ENCODE measurements around the gene SP100. TPM values are rescaled to one million over a fixed set of nuclear protein-coding genes. Genes with fewer than 3 reads are reported as not detected.

SP100 gene
- polyA plus RNA-seq, 1 donor from 2014 or later = 288 TPM

Other genes starting within 250 kb of the SP100 start
- 273 TPM for gene SP110, start 196.2 kb upstream of the SP100 start, polyA plus RNA-seq
- 130 TPM for gene SP140, start 190.5 kb upstream of the SP100 start, polyA plus RNA-seq
- gene SP140L, start 89.0 kb upstream of the SP100 start, polyA plus RNA-seq = 38.9 TPM